DMS153 (cell line): ENCODE measurements around the gene LMCD1.
"Not testable (repeated sequence)": the region's sequence is repeated elsewhere in the genome, so short reads cannot be mapped to it uniquely, and the experiment has no call there.

Source experiments
- DNase-seq: peaks from one replicate; lab custom pipeline; 2025; lab: John Stamatoyannopoulos, UW

Gene LMCD1

DNA sequence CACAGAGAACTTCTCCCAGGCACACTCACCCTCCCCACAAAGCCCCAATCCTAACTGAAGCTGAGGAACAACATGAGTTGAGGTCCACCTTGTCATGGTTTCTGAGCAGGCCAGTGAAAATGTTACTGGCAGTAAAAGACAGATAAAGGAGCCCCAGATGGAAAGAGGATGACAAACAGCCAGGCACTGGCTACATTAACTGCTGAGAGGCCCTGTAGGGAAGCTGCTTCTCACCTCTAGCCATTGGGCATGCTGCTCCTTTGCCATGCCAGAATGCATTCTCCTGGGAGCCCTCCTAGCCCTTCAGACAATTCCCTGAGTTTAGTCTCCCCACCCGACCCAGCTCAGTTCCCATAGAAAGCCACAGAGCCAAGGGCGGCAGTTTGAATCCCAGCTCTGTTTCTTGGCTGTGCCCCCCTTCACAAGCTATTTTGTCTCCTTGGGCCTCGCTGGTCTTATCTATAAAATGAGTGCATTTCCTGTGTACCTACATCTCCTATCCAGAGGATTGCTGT is 60.5 kb downstream of the LMCD1 start:
- DNase-seq, result no peak

GRCh38 chr3:8563146-8563545 is 61.5 kb downstream of the LMCD1 start:
- no peak for DNase-seq

GRCh38 chr3:8563597-8563996 is 62.0 kb downstream of the LMCD1 start:
- no peak for DNase-seq

DNA sequence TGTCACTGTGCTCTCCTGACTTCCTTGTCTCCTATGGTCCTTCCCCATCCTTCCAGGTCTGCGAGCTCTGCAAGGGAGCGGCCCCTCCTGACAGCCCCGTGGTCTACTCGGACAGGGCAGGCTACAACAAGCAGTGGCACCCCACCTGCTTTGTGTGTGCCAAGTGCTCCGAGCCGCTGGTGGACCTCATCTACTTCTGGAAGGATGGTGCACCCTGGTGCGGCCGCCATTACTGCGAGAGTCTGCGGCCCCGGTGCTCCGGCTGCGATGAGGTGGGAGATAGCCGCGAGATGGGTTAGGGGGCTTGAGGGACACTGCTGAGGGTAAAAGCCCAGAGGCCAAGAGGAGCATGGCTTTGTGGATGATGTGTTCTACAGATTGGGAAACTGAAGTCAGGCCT is 63.8 kb downstream of the LMCD1 start:
- DNase-seq, result no peak

- DNase-seq, result no peak
Measured at GRCh38 chr3:8567784-8568575, 66.4 kb downstream of the LMCD1 start.

GRCh38 chr3:8571256-8571655 is 69.6 kb downstream of the LMCD1 start:
- DNase-seq, result no peak

DNA sequence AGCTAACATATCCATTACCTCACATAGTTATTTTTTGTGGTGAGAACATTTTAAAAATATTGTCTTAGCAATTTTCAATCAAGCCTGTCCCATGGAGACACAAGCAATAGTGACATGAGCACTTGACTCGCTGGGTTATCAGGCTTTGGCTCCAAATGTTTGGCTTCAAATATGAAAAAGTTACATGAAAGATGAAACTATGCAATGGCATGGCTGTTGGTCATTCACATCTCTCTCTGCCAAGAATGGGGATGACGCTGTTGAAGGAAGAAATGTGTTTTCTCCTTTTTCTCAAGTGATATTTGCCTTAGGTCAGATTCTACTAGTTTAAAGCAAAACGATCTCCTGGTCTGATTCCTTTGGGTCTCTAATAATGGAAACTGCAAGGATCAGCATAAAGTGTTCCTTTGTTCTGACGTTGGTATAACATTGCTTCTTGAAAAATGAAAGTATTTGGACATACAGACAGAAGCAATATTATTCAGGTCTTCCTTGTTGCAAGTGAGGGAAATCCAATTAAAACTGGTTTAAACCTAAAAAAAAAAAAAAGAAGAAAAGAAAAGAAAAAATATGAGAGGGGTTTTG is 71.8 kb downstream of the LMCD1 start:
- no peak for DNase-seq

- DNase-seq, result no peak
Measured at GRCh38 chr3:8574040-8574669, 72.5 kb downstream of the LMCD1 start.

DNA sequence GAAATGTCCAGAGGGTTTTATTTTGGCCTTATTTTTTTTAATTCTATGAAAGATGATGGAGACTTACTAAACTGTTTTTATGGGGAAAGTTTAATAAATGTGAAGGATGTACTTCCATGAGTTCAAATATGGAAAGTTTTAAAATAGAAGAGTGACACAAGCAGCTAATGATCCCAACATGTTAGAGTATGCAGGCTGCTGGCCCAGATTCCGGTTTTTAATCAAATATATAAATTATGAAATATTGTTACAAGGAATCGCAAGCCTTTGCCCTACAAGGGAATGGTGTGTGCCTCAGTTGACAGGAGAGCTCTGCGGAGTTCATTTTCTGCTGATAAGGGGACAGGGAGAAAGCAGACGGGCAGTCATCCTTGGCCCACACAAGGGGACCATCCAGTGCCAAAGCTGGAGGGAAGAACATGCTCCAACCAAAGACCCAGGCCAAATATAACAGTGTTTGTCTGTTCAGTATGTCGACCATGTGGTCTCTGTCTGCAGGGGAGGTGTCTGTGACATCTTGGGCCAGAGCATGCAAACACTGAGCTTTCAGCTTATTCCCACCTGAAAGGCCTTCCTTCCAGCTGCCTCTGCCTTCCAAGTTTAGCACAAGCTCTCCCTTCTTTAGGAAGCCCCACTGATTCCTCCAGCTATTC is 73.2 kb downstream of the LMCD1 start:
- DNase-seq, result no peak

DNA sequence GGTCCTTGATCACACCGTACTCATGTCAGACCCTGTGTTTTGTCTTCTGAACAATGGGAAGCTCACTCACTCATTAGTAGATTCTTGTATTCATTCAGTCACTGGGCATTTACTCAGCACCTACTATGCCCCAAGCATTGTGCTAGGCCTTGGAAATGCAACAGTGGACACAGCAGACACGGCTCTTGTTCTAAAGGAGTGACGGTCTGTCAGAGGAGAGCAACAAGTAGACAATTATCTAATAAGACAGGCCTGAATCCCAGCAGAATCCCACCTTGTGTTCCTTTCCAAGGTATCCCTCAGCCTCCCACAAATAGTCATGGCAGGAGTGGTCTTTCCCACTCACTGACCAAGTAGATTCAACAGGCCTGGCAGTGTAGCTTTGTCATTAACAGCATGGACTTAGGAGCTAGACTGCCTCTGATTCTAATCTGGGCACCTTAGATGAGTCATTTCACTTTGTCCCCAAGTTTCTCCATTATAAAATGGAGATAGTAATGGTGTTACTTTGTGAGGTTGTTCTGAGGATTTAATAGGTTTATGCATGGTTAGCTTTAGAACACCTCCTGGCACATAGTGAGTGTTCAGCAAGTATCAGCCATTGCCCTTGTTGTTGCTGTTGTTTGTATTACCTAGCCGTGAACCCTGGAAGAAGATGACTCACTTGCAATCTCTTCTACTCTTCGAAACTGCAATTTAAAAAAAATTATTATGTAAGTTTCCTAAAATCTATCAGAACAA is 73.9 kb downstream of the LMCD1 start:
- DNase-seq, result no peak

DNA sequence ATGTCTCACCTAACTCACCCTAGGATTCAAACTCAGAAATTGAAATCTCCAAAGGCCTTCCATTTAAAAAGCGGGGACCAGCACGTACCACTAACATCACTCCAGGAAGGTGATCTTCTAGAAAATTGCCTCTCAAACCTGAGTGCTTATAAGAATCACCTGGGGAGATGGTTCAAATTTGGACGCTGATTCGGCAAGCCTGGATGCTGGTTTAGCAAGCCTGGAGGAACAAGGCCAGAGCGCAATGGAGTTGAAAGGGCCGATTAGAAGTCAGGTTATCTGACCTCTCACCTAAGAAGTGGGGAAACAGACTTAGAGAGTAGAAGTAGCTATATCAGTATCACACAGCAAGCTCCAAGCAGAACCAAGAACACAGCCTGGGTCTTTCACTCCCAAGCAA is 74.8 kb downstream of the LMCD1 start:
- no peak for DNase-seq

DNA sequence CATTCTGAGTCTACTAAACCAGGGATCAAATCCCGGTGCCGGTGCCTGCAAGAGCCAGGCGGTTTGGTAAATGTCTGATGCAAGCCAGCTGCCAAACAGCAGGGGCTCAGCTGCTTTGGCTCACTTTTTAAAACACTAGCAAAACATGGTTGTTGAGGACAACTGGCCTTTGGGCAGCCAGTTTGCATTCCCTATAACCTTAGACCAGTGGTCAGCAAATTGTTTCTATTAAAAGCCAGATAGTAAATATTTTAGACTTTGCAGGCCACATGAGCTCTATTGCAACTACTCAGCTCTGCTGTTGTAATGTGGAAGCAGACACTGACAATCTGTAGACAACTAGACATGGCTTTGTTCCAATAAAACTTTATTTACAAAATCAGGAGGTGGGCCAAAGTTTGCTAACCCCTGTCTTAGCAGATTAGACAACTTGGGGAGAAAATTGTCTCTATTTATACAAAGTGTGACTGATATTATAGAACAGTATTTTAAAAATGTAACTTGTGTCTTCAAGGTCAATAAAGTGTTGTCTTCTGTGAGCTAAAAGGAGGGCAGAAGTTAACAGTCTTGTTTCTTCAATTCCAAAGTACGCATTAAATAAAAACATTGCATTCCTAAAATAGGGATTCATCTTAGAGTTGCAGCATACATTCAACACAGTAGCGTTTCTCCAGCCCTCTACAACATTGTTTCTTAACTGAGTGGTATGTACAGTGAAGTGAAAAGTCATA is 75.4 kb downstream of the LMCD1 start:
- no peak for DNase-seq

- DNase-seq, result no peak
Measured at GRCh38 chr3:8578282-8578681, 76.7 kb downstream of the LMCD1 start.

DNA sequence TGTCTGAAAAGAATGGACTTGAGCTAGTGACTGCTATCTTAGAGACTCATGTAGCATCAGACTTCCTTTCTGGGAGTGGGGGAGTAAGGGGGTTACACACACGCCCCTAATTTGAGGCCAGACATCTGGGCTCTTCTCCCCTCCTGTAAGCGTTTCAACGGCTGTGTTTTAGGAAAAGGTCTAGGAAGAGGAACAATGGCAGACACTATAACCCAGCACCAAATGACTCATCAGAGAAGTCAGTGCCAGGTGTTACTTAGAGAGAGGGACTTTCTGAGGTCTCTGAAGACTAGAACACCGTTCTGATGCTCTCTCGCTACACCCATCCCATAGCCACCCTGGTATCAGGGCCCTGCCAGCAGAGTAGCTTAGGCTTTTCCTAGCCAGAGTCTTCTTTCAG is 77.5 kb downstream of the LMCD1 start:
- DNase-seq, result no peak

DNA sequence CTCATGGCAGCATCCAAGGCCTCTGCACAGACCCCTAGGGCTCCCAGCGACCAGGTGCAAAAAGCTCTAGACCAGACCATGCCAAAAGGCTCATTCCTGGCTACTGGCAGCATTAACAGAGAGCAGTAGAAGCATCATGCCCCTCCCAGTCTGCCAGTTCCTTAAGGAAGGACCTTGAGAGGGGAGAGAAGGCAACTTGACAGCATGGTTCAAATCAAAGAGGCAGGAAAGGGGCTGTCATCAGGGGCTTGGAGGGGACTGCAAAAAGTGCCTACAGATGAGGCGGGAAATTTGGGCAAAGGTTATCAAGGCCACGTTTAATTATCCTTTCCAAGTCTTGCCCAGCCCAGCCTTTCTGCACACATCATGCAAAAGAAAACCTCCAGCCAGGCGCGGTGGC is 78.3 kb downstream of the LMCD1 start:
- DNase-seq, result no peak

GRCh38 chr3:8580434-8580833 is 78.8 kb downstream of the LMCD1 start:
- DNase-seq, result not testable (repeated sequence)

- no peak for DNase-seq
Measured at GRCh38 chr3:8581373-8581772, 79.8 kb downstream of the LMCD1 start.

GRCh38 chr3:8581806-8582445 is 80.3 kb downstream of the LMCD1 start:
- no peak for DNase-seq

GRCh38 chr3:8584661-8585060 is 83.0 kb downstream of the LMCD1 start:
- DNase-seq, result no peak

- no peak for DNase-seq
Measured at GRCh38 chr3:8589880-8590556, 88.4 kb downstream of the LMCD1 start.
